Fibroblast of skin of back (primary cell): ENCODE data around the gene EXOC4.

Experiments
- DNase-seq: peaks from one replicate; pipeline ENCODE4 v3.0.0-alpha.2; 2013

Gene EXOC4

GRCh38 chr7:133724148-133724547 lies 471.3 kb downstream of the EXOC4 start:
- no peak for DNase-seq

GRCh38 chr7:133724694-133725093 lies 471.8 kb downstream of the EXOC4 start:
- no peak for DNase-seq

- no peak for DNase-seq
Measured at GRCh38 chr7:133727476-133728214, 474.8 kb downstream of the EXOC4 start.

- no peak for DNase-seq
Measured at GRCh38 chr7:133730360-133730759, 477.5 kb downstream of the EXOC4 start.

GRCh38 chr7:133733401-133733800 lies 480.5 kb downstream of the EXOC4 start:
- no peak for DNase-seq

GRCh38 chr7:133735222-133735621 lies 482.3 kb downstream of the EXOC4 start:
- no peak for DNase-seq

- no peak for DNase-seq
Measured at GRCh38 chr7:133739817-133740216, 486.9 kb downstream of the EXOC4 start.

GRCh38 chr7:133741078-133741477 lies 488.2 kb downstream of the EXOC4 start:
- no peak for DNase-seq

- no peak for DNase-seq
Measured at GRCh38 chr7:133741703-133742102, 488.8 kb downstream of the EXOC4 start.

GRCh38 chr7:133742709-133743538 lies 490.0 kb downstream of the EXOC4 start:
- peak; percentile 34 for DNase-seq

GRCh38 chr7:133744451-133744850 lies 491.6 kb downstream of the EXOC4 start:
- DNase-seq = no peak

- no peak for DNase-seq
Measured at GRCh38 chr7:133746305-133746704, 493.4 kb downstream of the EXOC4 start.

- no peak for DNase-seq
Measured at GRCh38 chr7:133746847-133747246, 494.0 kb downstream of the EXOC4 start.

- DNase-seq = no peak
Measured at GRCh38 chr7:133748443-133749407, 495.8 kb downstream of the EXOC4 start.

GRCh38 chr7:133750287-133750686 lies 497.4 kb downstream of the EXOC4 start:
- DNase-seq = no peak

- no peak for DNase-seq
Measured at GRCh38 chr7:133751079-133751478, 498.2 kb downstream of the EXOC4 start.

- DNase-seq = no peak
Measured at GRCh38 chr7:133753513-133753912, 500.6 kb downstream of the EXOC4 start.

GRCh38 chr7:133754708-133755107 lies 501.8 kb downstream of the EXOC4 start:
- no peak for DNase-seq

- no peak for DNase-seq
Measured at GRCh38 chr7:133755901-133756300, 503.0 kb downstream of the EXOC4 start.

GRCh38 chr7:133761443-133761842 lies 508.6 kb downstream of the EXOC4 start:
- DNase-seq = no peak

GRCh38 chr7:133763076-133763640 lies 510.3 kb downstream of the EXOC4 start:
- no peak for DNase-seq

GRCh38 chr7:133769668-133770067 lies 516.8 kb downstream of the EXOC4 start:
- no peak for DNase-seq
